DOHH2 (cell line): ENCODE data around the gene BDKRB2.

Source experiments
- H3F3A ChIP-seq: fragments of 200-600 bp; sonication (generic), shearing (Covaris generic); 2 replicates; pipeline ENCODE4 v1.6.0; 2016; ENCODE audit warnings: antibody characterized with exemption, mild to moderate bottlenecking; ENCODE audit not compliant: control insufficient read depth, insufficient read depth
- H3K27ac ChIP-seq: fragments of 200-600 bp; sonication (generic); 2 replicates; pipeline ENCODE4 v1.5.1; 2014; ENCODE audit warnings: low read depth, mild to moderate bottlenecking, low read length, moderate library complexity
- H3K27me3 ChIP-seq: fragments of 200-600 bp; sonication (generic); 2 replicates; pipeline ENCODE4 v1.6.1; 2014; ENCODE audit warnings: mild to moderate bottlenecking, low read length, mixed read lengths; ENCODE audit not compliant: control insufficient read depth
- H3K36me3 ChIP-seq: fragments of 200-600 bp; sonication (generic); 2 replicates; pipeline ENCODE4 v1.6.1; 2014; ENCODE audit warnings: mild to moderate bottlenecking, low read length, moderate library complexity, mixed read lengths; ENCODE audit not compliant: control insufficient read depth
- H3K4me1 ChIP-seq: fragments of 200-600 bp; sonication (generic); 2 replicates; pipeline ENCODE4 v1.6.1; 2014; ENCODE audit warnings: mild to moderate bottlenecking, low read length, mixed read lengths; ENCODE audit not compliant: control insufficient read depth
- H3K4me2 ChIP-seq: fragments of 200-600 bp; sonication (generic); 2 replicates; pipeline ENCODE4 v1.6.0; 2014; ENCODE audit warnings: mild to moderate bottlenecking, low read length, moderate library complexity
- H3K4me3 ChIP-seq: fragments of 200-600 bp; sonication (generic); 2 replicates; pipeline ENCODE4 v1.5.1; 2014; ENCODE audit warnings: mild to moderate bottlenecking, low read length, mixed read lengths
- H3K79me2 ChIP-seq: fragments of 200-600 bp; sonication (generic); 2 replicates; pipeline ENCODE4 v1.6.1; 2014; ENCODE audit warnings: mild to moderate bottlenecking, low read length, mixed read lengths; ENCODE audit not compliant: control insufficient read depth
- H3K9me2 ChIP-seq: fragments of 200-600 bp; sonication (generic); replicated peaks from 2 replicates; pipeline ENCODE4 v1.6.1; 2014; ENCODE audit warnings: mild to moderate bottlenecking, low read length, mixed read lengths; ENCODE audit not compliant: control insufficient read depth
- H3K9me3 ChIP-seq: fragments of 200-600 bp; sonication (generic); 2 replicates; pipeline ENCODE4 v1.6.1; 2014; ENCODE audit warnings: antibody characterized with exemption, low read length, mixed read lengths; ENCODE audit not compliant: control insufficient read depth, insufficient read depth
- H4K20me1 ChIP-seq: fragments of 200-600 bp; sonication (generic); 2 replicates; pipeline ENCODE4 v1.6.0; 2014; ENCODE audit warnings: low read depth, mild to moderate bottlenecking, antibody characterized with exemption, low read length, moderate library complexity; ENCODE audit not compliant: control insufficient read depth, insufficient read depth
- CTCF ChIP-seq: fragments of 200-600 bp; sonication (generic); IDR thresholded peaks from one replicate; pipeline ENCODE4 v1.5.1; 2014; ENCODE audit warnings: antibody characterized with exemption, mild to moderate bottlenecking, low read depth, low read length; ENCODE audit not compliant: poor library complexity, severe bottlenecking
- EZH2phosphoT487 ChIP-seq: fragments of 200-600 bp; sonication (generic); IDR thresholded peaks from 2 replicates; pipeline ENCODE4 v1.6.1; 2017; ENCODE audit warnings: borderline replicate concordance, mild to moderate bottlenecking, antibody characterized with exemption, low read length, moderate library complexity, mixed read lengths

Gene BDKRB2

GRCh38 chr14:96239711-96240141 is 35.1 kb downstream of the BDKRB2 start:
- no peaks in the 10 kb centered on the region for H3K9me2 ChIP-seq
- H3K9me3 ChIP-seq: no peaks in the 10 kb centered on the region
- TF ChIP-seq EZH2phosphoT487 (no peak), CTCF (no peak)
- no peaks in the 10 kb centered on the region for H3F3A ChIP-seq
- no peaks in the 10 kb centered on the region for H3K36me3 ChIP-seq
- H4K20me1 ChIP-seq: no peaks in the 10 kb centered on the region
- no peak overlapping the region for H3K27ac ChIP-seq
- H3K27me3 ChIP-seq: peaks cover 9% of the 10 kb centered on the region
- no peaks in the 10 kb centered on the region for H3K4me1 ChIP-seq
- H3K79me2 ChIP-seq: no peaks in the 10 kb centered on the region
- H3K4me2 ChIP-seq: no peak overlapping the region
- no peak overlapping the region for H3K4me3 ChIP-seq

- no peaks in the 10 kb centered on the region for H3F3A ChIP-seq
- no peaks in the 10 kb centered on the region for H3K9me3 ChIP-seq
- H3K79me2 ChIP-seq: no peaks in the 10 kb centered on the region
- H3K4me2 ChIP-seq: no peak overlapping the region
- H3K36me3 ChIP-seq: no peaks in the 10 kb centered on the region
- H4K20me1 ChIP-seq: no peaks in the 10 kb centered on the region
- no peaks in the 10 kb centered on the region for H3K4me1 ChIP-seq
- no peak overlapping the region for H3K27ac ChIP-seq
- H3K9me2 ChIP-seq: no peaks in the 10 kb centered on the region
- H3K4me3 ChIP-seq: no peak overlapping the region
- H3K27me3 ChIP-seq: peaks cover 9% of the 10 kb centered on the region
- no peak for TF ChIP-seq EZH2phosphoT487
- TF ChIP-seq CTCF: no peak
These were observed 36.0 kb downstream of the BDKRB2 start for GRCh38 chr14:96240641-96241040.

- Histone ChIP-seq H3K79me2 (no peaks in the 10 kb centered on the region), H3K4me3 (no peak overlapping the region), H4K20me1 (no peaks in the 10 kb centered on the region), H3K27me3 (peaks cover 8% of the 10 kb centered on the region), H3K27ac (no peak overlapping the region), H3K9me3 (no peaks in the 10 kb centered on the region), H3K36me3 (no peaks in the 10 kb centered on the region), H3F3A (no peaks in the 10 kb centered on the region), H3K4me2 (no peak overlapping the region), H3K9me2 (no peaks in the 10 kb centered on the region), H3K4me1 (no peaks in the 10 kb centered on the region)
- TF ChIP-seq EZH2phosphoT487 (no peak), CTCF (no peak)
These were observed 37.5 kb downstream of the BDKRB2 start for GRCh38 chr14:96242126-96242525.
